Measurements from ENCODE around the gene NNMT. TPM values are rescaled to one million over a fixed set of nuclear protein-coding genes. Genes with fewer than 3 reads are reported as not detected.

Gene NNMT
- total RNA-seq, 1 donor from 2014 or later, result 79.5 TPM

DNA sequence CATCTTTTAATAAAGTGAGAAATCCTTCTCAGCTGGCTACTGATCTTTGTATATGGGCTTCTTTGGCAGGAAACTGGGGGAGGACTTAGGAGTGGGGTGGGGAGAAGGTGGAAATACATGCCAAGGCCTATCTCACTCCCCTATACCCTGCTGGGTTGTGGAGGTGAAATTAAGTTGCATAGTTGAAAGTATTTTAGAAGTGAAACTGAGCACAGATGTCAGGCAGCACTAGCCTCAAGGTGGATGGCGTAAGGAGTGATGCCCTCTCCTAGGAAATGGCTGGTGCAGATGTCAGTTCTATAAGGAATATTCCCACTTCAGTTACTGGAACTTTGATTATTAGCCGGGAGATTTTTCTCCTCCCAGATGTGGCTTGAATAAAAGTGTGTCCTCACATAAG is 46.3 kb downstream of the NNMT start:
- DNase-seq (ENCODE audit: extremely low spot score, unreplicated experiment), result no peak
- TF ChIP-seq CTCF (IDR thresholded peaks at IDR 0.05), result no peak
- no peaks in the 10 kb centered on the region for H3K36me3 Mint-ChIP-seq (ENCODE audit: unreplicated experiment)
- peaks cover 1% of the 10 kb centered on the region for H3K4me1 Mint-ChIP-seq (ENCODE audit: unreplicated experiment)
- H3K4me3 Mint-ChIP-seq (ENCODE audit: unreplicated experiment), result no peak overlapping the region
- H3K27ac Mint-ChIP-seq (ENCODE audit: unreplicated experiment), result no peak overlapping the region
- no peaks in the 10 kb centered on the region for H3K9me3 Mint-ChIP-seq (ENCODE audit: unreplicated experiment)
- H3K27me3 Mint-ChIP-seq (ENCODE audit: unreplicated experiment), result peaks cover 14% of the 10 kb centered on the region

GRCh38 chr11:114343020-114343419 is 46.8 kb downstream of the NNMT start:
- no peak overlapping the region for H3K4me3 Mint-ChIP-seq (ENCODE audit: unreplicated experiment)
- H3K27me3 Mint-ChIP-seq (ENCODE audit: unreplicated experiment), result peaks cover 11% of the 10 kb centered on the region
- DNase-seq (ENCODE audit: extremely low spot score, unreplicated experiment), result no peak
- no peak overlapping the region for H3K27ac Mint-ChIP-seq (ENCODE audit: unreplicated experiment)
- H3K4me1 Mint-ChIP-seq (ENCODE audit: unreplicated experiment), result peaks cover 1% of the 10 kb centered on the region
- no peak for TF ChIP-seq CTCF (IDR thresholded peaks at IDR 0.05)
- H3K36me3 Mint-ChIP-seq (ENCODE audit: unreplicated experiment), result no peaks in the 10 kb centered on the region
- no peaks in the 10 kb centered on the region for H3K9me3 Mint-ChIP-seq (ENCODE audit: unreplicated experiment)

GRCh38 chr11:114343493-114343892 is 47.3 kb downstream of the NNMT start:
- no peak for DNase-seq (ENCODE audit: extremely low spot score, unreplicated experiment)
- no peak overlapping the region for H3K4me3 Mint-ChIP-seq (ENCODE audit: unreplicated experiment)
- no peak for TF ChIP-seq CTCF (IDR thresholded peaks at IDR 0.05)
- H3K27me3 Mint-ChIP-seq (ENCODE audit: unreplicated experiment), result peaks cover 10% of the 10 kb centered on the region
- H3K36me3 Mint-ChIP-seq (ENCODE audit: unreplicated experiment), result no peaks in the 10 kb centered on the region
- H3K27ac Mint-ChIP-seq (ENCODE audit: unreplicated experiment), result no peak overlapping the region
- no peaks in the 10 kb centered on the region for H3K9me3 Mint-ChIP-seq (ENCODE audit: unreplicated experiment)
- peaks cover 1% of the 10 kb centered on the region for H3K4me1 Mint-ChIP-seq (ENCODE audit: unreplicated experiment)

- peaks cover 1% of the 10 kb centered on the region for H3K4me1 Mint-ChIP-seq (ENCODE audit: unreplicated experiment)
- no peak for DNase-seq (ENCODE audit: extremely low spot score, unreplicated experiment)
- H3K36me3 Mint-ChIP-seq (ENCODE audit: unreplicated experiment), result no peaks in the 10 kb centered on the region
Observed at GRCh38 chr11:114344494-114344893, 48.3 kb downstream of the NNMT start.

GRCh38 chr11:114345575-114346222 is 49.5 kb downstream of the NNMT start:
- Mint-ChIP-seq H3K4me3 (ENCODE audit: unreplicated experiment) (no peak overlapping the region), H3K36me3 (ENCODE audit: unreplicated experiment) (no peaks in the 10 kb centered on the region), H3K4me1 (ENCODE audit: unreplicated experiment) (no peaks in the 10 kb centered on the region), H3K27me3 (ENCODE audit: unreplicated experiment) (no peaks in the 10 kb centered on the region), H3K27ac (ENCODE audit: unreplicated experiment) (no peak overlapping the region), H3K9me3 (ENCODE audit: unreplicated experiment) (no peaks in the 10 kb centered on the region)
- no peak for TF ChIP-seq CTCF (IDR thresholded peaks at IDR 0.05)
- DNase-seq (ENCODE audit: extremely low spot score, unreplicated experiment), result no peak

More at GRCh38 chr11:114344494-114344893, 48.3 kb downstream of the NNMT start:
- H3K27ac Mint-ChIP-seq (ENCODE audit: unreplicated experiment), result no peak overlapping the region
- TF ChIP-seq CTCF (IDR thresholded peaks at IDR 0.05), result no peak
- H3K4me3 Mint-ChIP-seq (ENCODE audit: unreplicated experiment), result no peak overlapping the region
- no peaks in the 10 kb centered on the region for H3K27me3 Mint-ChIP-seq (ENCODE audit: unreplicated experiment)
- no peaks in the 10 kb centered on the region for H3K9me3 Mint-ChIP-seq (ENCODE audit: unreplicated experiment)
